Activated naive CD4-positive, alpha-beta T cell treated with anti-CD3 and anti-CD28 coated beads for 36 hours (primary cell): Measurements from ENCODE around the gene IGF1. TPM values are rescaled to one million over a fixed set of nuclear protein-coding genes. Genes with fewer than 3 reads are reported as not detected.

Experiments used
- CTCF ChIA-PET: fragments of 350-600 bp; sonication (Branson Sonifier 250); formaldehyde crosslinking; loops from one replicate; lab custom pipeline; 2021; ENCODE audit warnings: antibody characterized with exemption; lab: Charles Lee
- DNase-seq: peaks from one replicate; pipeline ENCODE4 v3.0.0-alpha.2; 2020
- H3K27ac Mint-ChIP-seq: one replicate; pipeline ENCODE4 v1.8.0; 2021; ENCODE audit warnings: mild to moderate bottlenecking, mixed read lengths
- H3K27me3 Mint-ChIP-seq: one replicate; pipeline ENCODE4 v1.8.0; 2021; ENCODE audit warnings: low read depth, mixed read lengths
- H3K36me3 Mint-ChIP-seq: one replicate; pipeline ENCODE4 v1.8.0; 2021; ENCODE audit warnings: low read depth, mixed read lengths
- H3K4me1 Mint-ChIP-seq: one replicate; pipeline ENCODE4 v1.8.0; 2021; ENCODE audit warnings: low read depth, mixed read lengths
- H3K4me3 Mint-ChIP-seq: one replicate; pipeline ENCODE4 v1.8.0; 2021; ENCODE audit warnings: mild to moderate bottlenecking, moderate library complexity, mixed read lengths
- H3K9me3 Mint-ChIP-seq: one replicate; pipeline ENCODE4 v1.8.0; 2021; ENCODE audit warnings: mixed read lengths
- intact Hi-C: fragments of 100-400 bp; cut with micrococcal nuclease; formaldehyde crosslinking; loops from one replicate; pipeline ENCODE4 v1.15.1; 2023
- total RNA-seq, 2 experiments: library from RNA; stranded (reverse); gene quantifications; one replicate each; pipeline ENCODE4 v1.2.3, GENCODE V29; 2021

The IGF1 gene
- total RNA-seq, 2 experiments from 2014 or later: not detected

DNA sequence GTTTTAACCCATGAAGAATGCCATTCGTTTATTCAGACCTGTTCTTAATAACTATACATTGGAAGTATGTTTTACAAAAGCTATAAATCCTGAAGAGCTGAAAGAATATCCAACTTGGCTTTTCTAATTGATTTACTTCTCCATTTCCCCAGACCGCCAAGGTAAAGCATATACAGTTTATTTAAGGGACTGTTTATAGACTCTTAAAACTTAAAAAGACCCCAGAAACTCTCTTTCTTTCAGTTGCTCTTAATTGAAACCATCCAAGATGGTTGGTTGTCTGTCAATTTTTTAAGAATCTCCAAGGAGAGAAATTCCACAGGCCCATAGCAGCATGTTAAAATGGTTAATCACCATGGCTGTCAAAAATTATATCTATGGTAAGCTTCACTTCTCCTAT is 8.8 kb downstream of the IGF1 start:
- intact Hi-C loops: no loop called here
- CTCF ChIA-PET: interaction anchor here (0.6 kb wide), 1 partner anchor 712 kb away, joined by 3 read pairs; no protein-coding TSS in a partner anchor
- H3K27me3 Mint-ChIP-seq: peaks cover 11% of the 10 kb centered on the region
- no peaks in the 10 kb centered on the region for H3K9me3 Mint-ChIP-seq
- H3K4me1 Mint-ChIP-seq: peaks cover 11% of the 10 kb centered on the region
- DNase-seq: no peak
- no peak overlapping the region for H3K27ac Mint-ChIP-seq
- no peaks in the 10 kb centered on the region for H3K36me3 Mint-ChIP-seq
- no peak overlapping the region for H3K4me3 Mint-ChIP-seq

DNA sequence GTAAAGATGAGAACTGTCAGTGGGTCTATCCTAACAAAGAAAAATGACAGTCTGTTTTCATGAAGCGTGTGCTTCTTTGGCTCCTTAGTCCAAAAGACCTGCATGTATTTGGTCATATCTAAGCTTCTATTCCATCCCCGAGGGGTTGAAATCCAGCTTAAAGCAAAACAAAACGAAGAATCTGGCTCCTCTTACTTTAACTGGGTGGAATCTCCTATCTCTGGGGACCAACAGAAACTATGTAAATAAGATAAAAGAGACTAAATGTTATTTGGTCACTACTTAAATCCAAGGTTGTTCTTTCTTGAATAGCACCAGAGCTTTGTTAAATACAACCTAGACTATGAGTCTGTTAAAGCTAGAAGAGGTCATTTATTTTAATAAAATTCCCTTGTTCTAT is 9.4 kb downstream of the IGF1 start:
- H3K9me3 Mint-ChIP-seq: no peaks in the 10 kb centered on the region
- peaks cover 11% of the 10 kb centered on the region for H3K4me1 Mint-ChIP-seq
- H3K27ac Mint-ChIP-seq: no peak overlapping the region
- no peak for DNase-seq
- intact Hi-C loops: no loop called here
- peaks cover 11% of the 10 kb centered on the region for H3K27me3 Mint-ChIP-seq
- H3K36me3 Mint-ChIP-seq: no peaks in the 10 kb centered on the region
- no peak overlapping the region for H3K4me3 Mint-ChIP-seq
- CTCF ChIA-PET: no interaction called here

DNA sequence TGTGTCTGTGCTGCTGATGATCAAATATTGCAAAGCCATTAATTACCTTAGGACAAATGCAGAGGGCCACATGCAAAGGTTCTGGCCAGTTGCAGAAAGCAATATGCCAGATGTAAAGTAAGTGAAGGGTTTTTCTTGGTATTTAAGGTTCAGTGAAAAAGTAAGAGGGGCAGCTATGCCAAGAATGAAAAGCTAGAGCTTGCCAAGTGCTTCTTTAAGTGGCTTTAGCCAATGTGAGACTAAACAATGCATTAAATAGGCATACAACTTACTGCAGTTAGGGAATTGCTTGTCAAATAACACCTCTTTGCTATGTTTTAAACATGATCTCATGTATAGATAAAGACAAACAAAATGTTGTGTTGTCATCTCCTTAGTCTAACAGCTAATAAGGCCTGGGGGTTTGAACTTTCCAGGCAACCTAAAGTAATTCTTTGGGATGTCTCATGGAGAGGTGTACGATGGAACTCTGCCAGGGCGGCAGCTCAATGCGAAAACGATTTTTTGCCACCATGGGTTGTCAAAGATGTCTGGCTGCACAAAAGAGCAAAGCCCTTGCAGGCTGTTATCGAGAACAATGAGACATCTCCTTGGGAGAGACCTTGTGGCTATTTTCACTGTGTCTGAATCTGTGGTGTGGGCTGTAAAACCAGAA is 12.0 kb downstream of the IGF1 start:
- Mint-ChIP-seq H3K9me3 (no peaks in the 10 kb centered on the region), H3K4me1 (no peaks in the 10 kb centered on the region), H3K27ac (no peak overlapping the region), H3K36me3 (no peaks in the 10 kb centered on the region), H3K27me3 (peaks cover 4% of the 10 kb centered on the region), H3K4me3 (no peak overlapping the region)
- CTCF ChIA-PET: interaction anchor here (1.6 kb wide), 1 partner anchor 15 kb away, joined by 4 read pairs; no protein-coding TSS in a partner anchor
- no peak for DNase-seq
- intact Hi-C loops: no loop called here

DNA sequence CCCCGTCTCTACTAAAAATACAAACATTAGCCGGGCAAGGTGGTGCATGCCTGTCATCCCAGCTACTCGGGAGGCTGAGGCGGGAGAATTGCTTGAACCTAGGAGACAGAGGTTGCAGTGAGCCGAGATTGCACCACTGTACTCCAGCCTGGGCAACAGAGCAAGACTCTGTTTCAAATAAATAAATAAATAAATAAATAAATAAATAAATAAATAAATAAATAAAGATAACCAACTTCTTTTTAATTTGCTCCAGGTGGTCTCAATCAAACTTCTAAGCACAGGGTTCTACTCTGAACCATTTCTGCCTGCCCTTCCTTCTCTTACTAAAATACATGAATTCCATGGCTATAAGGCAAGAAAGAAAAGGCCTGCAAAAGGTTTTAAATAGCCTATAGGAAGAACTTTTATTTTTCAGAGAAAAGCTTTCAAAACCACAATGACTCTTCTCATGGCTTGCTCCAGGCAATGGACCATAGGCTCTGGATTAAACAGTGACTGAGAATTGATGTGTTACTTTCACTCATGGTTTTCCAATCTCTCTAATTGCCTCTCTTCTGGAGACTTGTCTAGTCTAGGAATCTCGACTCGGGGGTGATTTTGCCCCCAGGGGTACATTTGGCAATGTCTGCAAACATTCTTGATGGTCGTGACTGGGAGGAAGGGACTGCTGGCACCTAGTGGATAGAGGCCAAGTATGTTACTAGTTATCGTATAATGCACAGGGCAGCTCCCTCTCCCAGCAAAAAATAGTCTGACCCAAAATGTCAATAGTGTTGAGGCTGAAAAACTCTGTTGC is 14.4 kb downstream of the IGF1 start:
- intact Hi-C loops: no loop called here
- H3K27me3 Mint-ChIP-seq: peaks cover 4% of the 10 kb centered on the region
- H3K4me3 Mint-ChIP-seq: no peak overlapping the region
- CTCF ChIA-PET: no interaction called here
- DNase-seq: no peak
- no peak overlapping the region for H3K27ac Mint-ChIP-seq
- H3K4me1 Mint-ChIP-seq: no peaks in the 10 kb centered on the region
- no peaks in the 10 kb centered on the region for H3K9me3 Mint-ChIP-seq
- H3K36me3 Mint-ChIP-seq: no peaks in the 10 kb centered on the region

DNA sequence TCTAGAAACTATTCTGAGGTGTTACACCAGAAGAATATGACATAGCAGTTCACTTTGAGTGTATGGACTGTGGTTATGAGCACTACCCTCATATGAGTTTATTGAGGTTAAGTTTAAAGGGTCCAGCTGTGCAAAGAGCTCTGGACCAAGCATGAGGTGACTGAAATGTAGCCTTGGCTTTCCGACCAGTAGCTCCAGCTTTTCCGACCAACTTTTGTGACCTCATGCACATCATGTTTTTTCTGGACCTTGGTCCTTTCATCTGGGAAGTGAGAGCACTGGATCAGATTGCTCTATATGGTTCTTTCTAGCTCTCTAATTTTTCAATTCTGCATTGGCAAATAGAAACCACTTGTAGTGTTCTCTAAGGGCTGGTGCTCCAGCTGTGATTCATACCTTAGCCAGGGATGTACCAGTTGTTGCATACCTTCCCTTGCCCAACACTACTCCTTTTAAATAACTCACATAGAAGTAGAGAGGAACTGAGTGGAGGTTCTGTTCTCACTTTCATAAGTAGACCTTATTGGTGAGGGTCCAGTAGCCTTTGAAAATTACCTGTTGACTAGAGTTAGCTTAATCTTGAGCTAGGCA is 16.6 kb downstream of the IGF1 start:
- H3K9me3 Mint-ChIP-seq: no peaks in the 10 kb centered on the region
- no peaks in the 10 kb centered on the region for H3K36me3 Mint-ChIP-seq
- CTCF ChIA-PET: interaction anchor here (0.5 to 1.1 kb wide), 2 partner anchors 13 to 30 kb away, joined by 3 read pairs; no protein-coding TSS in a partner anchor
- H3K27me3 Mint-ChIP-seq: peaks cover 7% of the 10 kb centered on the region
- no peak overlapping the region for H3K4me3 Mint-ChIP-seq
- no peaks in the 10 kb centered on the region for H3K4me1 Mint-ChIP-seq
- H3K27ac Mint-ChIP-seq: no peak overlapping the region
- no peak for DNase-seq
- intact Hi-C loops: no loop called here

DNA sequence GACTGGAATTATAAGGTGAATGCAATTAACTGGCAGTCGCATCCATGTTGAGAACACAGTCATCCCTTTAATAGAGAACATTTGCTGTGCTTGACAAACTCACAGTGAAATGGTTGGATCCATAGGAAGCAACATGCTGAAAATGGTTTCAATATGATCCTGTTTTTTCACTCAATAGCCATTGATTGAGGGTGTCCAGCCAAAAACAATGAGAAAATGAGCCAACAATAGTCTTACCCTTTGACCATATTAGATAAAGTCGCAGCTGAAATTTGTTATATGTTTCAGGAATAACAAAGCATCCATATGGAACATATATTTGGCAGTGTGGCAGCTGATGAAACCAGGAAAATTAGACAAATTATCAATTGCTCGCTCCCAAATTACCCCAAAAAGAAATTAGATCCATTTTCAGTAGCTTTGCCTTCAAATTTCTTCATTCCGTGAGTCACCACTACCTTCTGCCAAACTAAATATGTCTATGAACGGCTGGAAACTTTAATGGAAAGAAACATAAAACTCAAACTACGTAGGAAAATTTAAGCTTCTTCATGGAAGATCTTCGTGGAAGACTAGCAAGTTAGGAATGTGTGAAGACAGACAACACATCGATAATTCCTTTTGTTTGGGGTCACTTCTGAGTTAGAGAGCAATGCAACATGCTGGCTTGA is 17.4 kb downstream of the IGF1 start:
- no peaks in the 10 kb centered on the region for H3K36me3 Mint-ChIP-seq
- H3K27ac Mint-ChIP-seq: no peak overlapping the region
- intact Hi-C loops: no loop called here
- H3K9me3 Mint-ChIP-seq: no peaks in the 10 kb centered on the region
- DNase-seq: no peak
- CTCF ChIA-PET: interaction anchor here (0.5 to 1.1 kb wide), 2 partner anchors 14 to 31 kb away, joined by 3 read pairs; no protein-coding TSS in a partner anchor
- no peaks in the 10 kb centered on the region for H3K4me1 Mint-ChIP-seq
- H3K4me3 Mint-ChIP-seq: no peak overlapping the region
- peaks cover 7% of the 10 kb centered on the region for H3K27me3 Mint-ChIP-seq

DNA sequence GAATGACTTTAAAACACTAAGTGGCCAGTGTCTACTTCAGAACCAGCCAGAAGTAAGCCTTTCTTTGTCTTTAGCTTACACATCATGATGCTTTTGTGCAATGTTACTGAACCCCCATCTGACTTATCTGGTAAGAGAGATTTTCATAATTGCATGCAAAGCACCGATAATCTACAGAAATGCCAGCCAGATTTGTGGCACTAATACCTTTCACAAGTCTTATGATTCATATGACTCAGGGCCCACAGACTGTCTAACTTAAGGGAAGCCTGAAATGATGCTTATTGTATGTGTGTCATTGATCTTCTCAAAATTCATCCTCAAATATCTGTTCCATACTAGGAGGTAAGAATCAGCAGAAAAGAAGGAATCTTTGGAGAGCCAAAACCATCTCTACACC is 18.0 kb downstream of the IGF1 start:
- H3K4me1 Mint-ChIP-seq: no peaks in the 10 kb centered on the region
- no peaks in the 10 kb centered on the region for H3K9me3 Mint-ChIP-seq
- H3K36me3 Mint-ChIP-seq: no peaks in the 10 kb centered on the region
- intact Hi-C loops: no loop called here
- peaks cover 7% of the 10 kb centered on the region for H3K27me3 Mint-ChIP-seq
- CTCF ChIA-PET: no interaction called here
- no peak for DNase-seq
- no peak overlapping the region for H3K27ac Mint-ChIP-seq
- H3K4me3 Mint-ChIP-seq: no peak overlapping the region

DNA sequence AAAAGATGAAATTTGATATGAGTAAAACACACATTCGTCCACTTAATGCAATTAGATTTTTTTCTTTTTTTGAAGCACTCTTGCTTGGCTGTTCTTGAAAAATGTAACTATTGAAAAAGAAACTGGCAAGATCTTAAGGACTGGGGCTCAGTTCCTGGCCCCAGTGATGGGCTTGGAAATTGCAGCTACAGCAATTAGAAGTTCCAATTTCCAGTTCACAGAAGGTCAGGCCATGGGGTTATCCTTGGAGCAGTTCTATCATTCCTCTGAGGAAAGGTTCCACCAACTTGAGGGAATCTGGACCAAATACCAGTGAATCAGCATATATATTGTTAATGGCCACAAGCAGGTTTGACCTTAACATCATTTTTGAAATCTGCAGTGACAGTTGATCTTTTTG is 18.9 kb downstream of the IGF1 start:
- H3K9me3 Mint-ChIP-seq: no peaks in the 10 kb centered on the region
- H3K36me3 Mint-ChIP-seq: no peaks in the 10 kb centered on the region
- CTCF ChIA-PET: no interaction called here
- no peak overlapping the region for H3K4me3 Mint-ChIP-seq
- no peak for DNase-seq
- H3K27me3 Mint-ChIP-seq: peaks cover 10% of the 10 kb centered on the region
- H3K27ac Mint-ChIP-seq: no peak overlapping the region
- intact Hi-C loops: no loop called here
- no peaks in the 10 kb centered on the region for H3K4me1 Mint-ChIP-seq

DNA sequence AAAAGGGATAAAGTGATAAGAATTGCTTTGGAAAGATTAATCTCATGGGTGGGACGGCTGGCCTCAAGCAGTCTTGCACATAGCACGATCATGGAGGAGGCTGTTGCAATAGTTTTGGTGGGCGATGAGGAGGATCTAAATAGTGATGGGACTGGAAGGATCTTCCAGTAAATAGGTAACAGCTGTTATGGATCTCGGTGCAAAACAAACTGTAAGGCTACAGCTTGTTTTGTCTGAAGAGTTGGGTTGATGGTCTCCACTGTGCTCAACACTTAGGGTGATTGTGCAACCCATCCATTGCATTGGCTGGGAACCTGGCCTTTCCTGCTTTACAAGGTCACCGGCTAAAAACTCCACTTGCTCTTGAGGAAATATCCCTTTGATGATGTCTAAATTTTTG is 21.0 kb downstream of the IGF1 start:
- no peaks in the 10 kb centered on the region for H3K9me3 Mint-ChIP-seq
- no peaks in the 10 kb centered on the region for H3K4me1 Mint-ChIP-seq
- no peak overlapping the region for H3K27ac Mint-ChIP-seq
- H3K27me3 Mint-ChIP-seq: peaks cover 17% of the 10 kb centered on the region
- intact Hi-C loops: no loop called here
- CTCF ChIA-PET: interaction anchor here (0.7 kb wide), 1 partner anchor 1220 kb away, joined by 3 read pairs; no protein-coding TSS in a partner anchor
- H3K36me3 Mint-ChIP-seq: no peaks in the 10 kb centered on the region
- no peak for DNase-seq
- no peak overlapping the region for H3K4me3 Mint-ChIP-seq

DNA sequence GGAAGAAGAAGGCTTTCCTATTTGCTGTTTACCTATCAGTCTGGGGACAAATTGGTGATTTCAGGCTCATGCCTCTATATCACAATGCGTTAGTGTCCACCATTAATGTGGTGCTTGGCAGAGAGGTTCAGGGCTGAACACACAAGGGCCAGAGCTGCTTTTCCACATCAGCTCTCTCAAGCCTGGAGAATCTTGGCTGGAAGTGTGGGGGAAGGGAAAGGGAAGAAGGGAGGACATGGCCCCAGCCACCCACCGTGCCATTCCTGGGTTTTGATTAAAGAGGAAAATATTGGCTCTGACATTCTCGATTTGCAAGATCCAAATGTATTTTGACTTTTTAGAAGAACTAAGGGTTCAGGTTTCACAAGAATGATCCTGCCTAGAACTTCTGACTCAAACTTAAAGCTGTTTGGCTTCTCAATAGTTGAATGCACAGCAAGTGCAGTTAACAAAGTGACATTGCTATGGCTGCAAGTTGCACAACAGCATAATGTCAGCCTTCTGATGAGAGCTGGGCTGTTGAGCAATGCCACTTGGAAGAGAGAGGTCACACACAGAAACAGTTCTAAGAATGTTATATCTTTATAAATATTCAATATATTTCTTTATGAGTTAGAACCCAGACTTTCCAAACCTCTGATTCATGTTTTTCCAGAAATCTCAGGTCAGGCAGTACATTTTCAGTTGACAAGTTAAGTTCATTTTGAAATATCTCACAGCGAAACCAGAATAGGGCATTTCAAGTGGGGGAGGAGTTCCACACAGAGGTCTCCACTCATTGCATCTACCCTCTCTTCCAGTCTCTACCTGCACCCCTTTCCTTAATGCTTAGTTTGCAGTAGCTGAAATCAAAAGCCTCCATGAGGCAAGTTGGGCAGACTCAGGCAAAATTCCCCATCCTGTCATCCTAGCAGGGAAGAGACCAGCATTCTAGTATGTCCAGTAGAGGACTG is 25.3 kb downstream of the IGF1 start:
- no peaks in the 10 kb centered on the region for H3K36me3 Mint-ChIP-seq
- CTCF ChIA-PET: no interaction called here
- peaks cover 12% of the 10 kb centered on the region for H3K27me3 Mint-ChIP-seq
- no peak for DNase-seq
- no peaks in the 10 kb centered on the region for H3K4me1 Mint-ChIP-seq
- no peak overlapping the region for H3K27ac Mint-ChIP-seq
- no peak overlapping the region for H3K4me3 Mint-ChIP-seq
- intact Hi-C loops: loop anchor here (2.0 kb wide), 1 partner anchor 70 kb away; no protein-coding TSS in a partner anchor
- H3K9me3 Mint-ChIP-seq: no peaks in the 10 kb centered on the region

DNA sequence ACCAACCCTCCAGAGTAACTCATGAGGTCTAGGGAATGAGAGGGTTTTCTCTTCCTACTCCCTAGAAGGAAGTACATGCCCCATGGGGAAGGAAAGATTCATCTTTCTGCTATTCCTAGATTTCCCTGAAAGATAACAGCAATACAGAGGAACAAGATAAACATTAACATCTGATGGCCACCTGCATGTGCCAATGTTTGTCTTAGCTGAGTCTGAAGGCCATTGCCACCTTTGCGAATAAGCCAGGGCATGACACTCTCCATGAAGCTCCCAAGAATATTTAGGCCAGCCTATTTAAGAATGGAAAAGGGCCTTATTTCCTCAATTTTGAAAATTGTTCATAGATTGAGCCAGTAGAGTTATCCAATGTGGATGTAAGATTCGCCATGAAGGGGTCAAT is 26.0 kb downstream of the IGF1 start:
- no peak for DNase-seq
- CTCF ChIA-PET: no interaction called here
- intact Hi-C loops: loop anchor here (2.0 kb wide), 1 partner anchor 70 kb away; no protein-coding TSS in a partner anchor
- H3K4me1 Mint-ChIP-seq: no peaks in the 10 kb centered on the region
- no peaks in the 10 kb centered on the region for H3K36me3 Mint-ChIP-seq
- H3K4me3 Mint-ChIP-seq: no peak overlapping the region
- H3K27ac Mint-ChIP-seq: no peak overlapping the region
- H3K9me3 Mint-ChIP-seq: no peaks in the 10 kb centered on the region
- peaks cover 12% of the 10 kb centered on the region for H3K27me3 Mint-ChIP-seq
